Endothelial cell of umbilical vein (primary cell): ENCODE measurements around the gene EYS.

Source experiments
- CTCF ChIP-seq, 2 donors: IDR thresholded peaks; 1 replicate in 1 of 2; 2 replicates in 1 of 2; pipeline ENCODE4 v1.5.1; 2011; ENCODE audit warnings: low read length in 2 of 2, mild to moderate bottlenecking in 2 of 2, moderate library complexity in 2 of 2, control low read depth in 1 of 2, inconsistent platforms in 1 of 2, low read depth in 1 of 2; ENCODE audit not compliant: insufficient read depth in 1 of 2; ENCODE audit errors: extremely low read depth in 1 of 2
- POLR2A ChIP-seq: IDR thresholded peaks from 2 replicates; pipeline ENCODE4 v1.6.1; 2012; ENCODE audit warnings: low read depth, mild to moderate bottlenecking, control low read depth, low read length

- TF ChIP-seq CTCF (IDR thresholded peaks at IDR 0.05; ENCODE audit: extremely low read depth in 1 of 2, insufficient read depth in 1 of 2, low read depth in 1 of 2, low read length in 2 of 2): no peak
- no peak for TF ChIP-seq POLR2A
Observed at GRCh38 chr6:65088575-65088974, 618.5 kb downstream of the EYS start.
